GM12878 (cell line): ENCODE results near the gene TIMM17B.

Source experiments
- CBFB ChIP-seq: IDR thresholded peaks from 2 replicates; pipeline ENCODE4 v1.6.1; 2016; ENCODE audit warnings: antibody characterized with exemption, low read depth
- CTCF ChIP-seq, 3 experiments: IDR thresholded peaks in 2 of 3; conservative IDR thresholded peaks in 1 of 3; 2 replicates each; pipeline ENCODE4 v1.5.1; 2011; ENCODE audit warnings: low read depth in 3 of 3, low read length in 3 of 3, mild to moderate bottlenecking in 3 of 3, control low read depth in 2 of 3, moderate library complexity in 2 of 3, inconsistent platforms in 1 of 3, mixed read lengths in 1 of 3; ENCODE audit not compliant: control insufficient read depth in 2 of 3, insufficient read depth in 1 of 3; ENCODE audit errors: extremely low read depth in 1 of 3
- E2F4 ChIP-seq: IDR thresholded peaks from 2 replicates; pipeline ENCODE4 v1.6.1; 2012; ENCODE audit warnings: low read depth, low read length, improper control_type of control experiment
- EGR1 ChIP-seq, 2 experiments: IDR thresholded peaks; 1 replicate in 1 of 2; 2 replicates in 1 of 2; pipeline ENCODE4 v1.6.1; 2011 to 2012; ENCODE audit warnings: low read depth in 2 of 2, low read length in 2 of 2, borderline replicate concordance in 1 of 2, mild to moderate bottlenecking in 1 of 2, moderate library complexity in 1 of 2
- ESRRA ChIP-seq: IDR thresholded peaks from 2 replicates; pipeline ENCODE4 v1.6.1; 2012; ENCODE audit warnings: mild to moderate bottlenecking, low read length, improper control_type of control experiment
- FOXK2 ChIP-seq: fragments of 450-650 bp; IDR thresholded peaks from 2 replicates; pipeline ENCODE4 v1.6.1; 2017; ENCODE audit warnings: mild to moderate bottlenecking, moderate library complexity
- HDGF ChIP-seq: fragments of 450-650 bp; IDR thresholded peaks from 2 replicates; pipeline ENCODE4 v1.6.1; 2016; ENCODE audit warnings: antibody characterized with exemption
- MAX ChIP-seq: IDR thresholded peaks from 2 replicates; pipeline ENCODE4 v1.6.1; 2012; ENCODE audit warnings: low read depth, low read length, improper control_type of control experiment
- SUZ12 ChIP-seq: fragments of 200-600 bp; sonication (generic); IDR thresholded peaks from one replicate; pipeline ENCODE4 v1.6.1; 2018; ENCODE audit warnings: antibody characterized with exemption, mild to moderate bottlenecking; ENCODE audit not compliant: unreplicated experiment
- TAF1 ChIP-seq: IDR thresholded peaks from 2 replicates; pipeline ENCODE4 v1.6.1; 2011; ENCODE audit warnings: mild to moderate bottlenecking, low read depth, low read length, borderline replicate concordance
- YY1 ChIP-seq: IDR thresholded peaks from 2 replicates; pipeline ENCODE4 v1.6.1; 2011; ENCODE audit warnings: low read depth, mild to moderate bottlenecking, low read length
- ZNF274 ChIP-seq: IDR thresholded peaks from one replicate; pipeline ENCODE4 v1.8.0; 2011; ENCODE audit not compliant: insufficient read length, insufficient read depth
- TF ChIP-seq, protein P1 (sequence below): IDR thresholded peaks from 2 replicates; pipeline ENCODE4 v1.6.1; 2012; ENCODE audit warnings: low read length, inconsistent platforms

DNA sequence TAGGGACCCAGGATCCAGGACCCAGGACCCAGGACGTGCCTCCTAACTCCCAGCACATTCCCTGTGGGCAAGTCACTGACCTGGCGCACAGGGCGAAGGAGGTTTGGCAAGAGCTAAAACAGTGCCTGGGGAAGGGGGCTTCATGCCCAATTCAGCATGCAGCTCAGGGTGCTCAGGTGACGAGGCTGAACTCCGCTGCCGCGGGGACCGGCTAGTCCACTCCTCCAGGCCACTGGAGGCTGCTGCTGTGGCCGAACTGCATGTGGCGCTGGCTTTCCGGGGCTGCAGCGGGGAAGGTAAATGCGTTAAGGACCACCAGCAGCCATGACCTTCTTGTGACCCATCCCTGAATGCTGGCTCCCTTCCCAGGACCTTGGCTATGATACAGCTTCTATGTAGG lies 26.2 kb upstream of the TIMM17B start:
- TF ChIP-seq CTCF (IDR thresholded peaks at IDR 0.05 in 2 of 3, conservative IDR thresholded peaks at IDR 0.05 in 1 of 3; ENCODE audit: control insufficient read depth in 2 of 3, extremely low read depth in 1 of 3, insufficient read depth in 1 of 3, low read depth in 3 of 3, low read length in 3 of 3) (no peak), EGR1 (IDR thresholded peaks at IDR 0.05; ENCODE audit: borderline replicate concordance in 1 of 2, low read depth in 2 of 2, low read length in 2 of 2) (no peak), HDGF (no peak), CBFB (no peak), YY1 (no peak), ESRRA (no peak), FOXK2 (no peak), TAF1 (no peak), SUZ12 (no peak), ZNF274 (no peak), E2F4 (no peak), MAX (no peak)
- TF ChIP-seq, protein P1, sequence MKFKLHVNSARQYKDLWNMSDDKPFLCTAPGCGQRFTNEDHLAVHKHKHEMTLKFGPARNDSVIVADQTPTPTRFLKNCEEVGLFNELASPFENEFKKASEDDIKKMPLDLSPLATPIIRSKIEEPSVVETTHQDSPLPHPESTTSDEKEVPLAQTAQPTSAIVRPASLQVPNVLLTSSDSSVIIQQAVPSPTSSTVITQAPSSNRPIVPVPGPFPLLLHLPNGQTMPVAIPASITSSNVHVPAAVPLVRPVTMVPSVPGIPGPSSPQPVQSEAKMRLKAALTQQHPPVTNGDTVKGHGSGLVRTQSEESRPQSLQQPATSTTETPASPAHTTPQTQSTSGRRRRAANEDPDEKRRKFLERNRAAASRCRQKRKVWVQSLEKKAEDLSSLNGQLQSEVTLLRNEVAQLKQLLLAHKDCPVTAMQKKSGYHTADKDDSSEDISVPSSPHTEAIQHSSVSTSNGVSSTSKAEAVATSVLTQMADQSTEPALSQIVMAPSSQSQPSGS = no peak
